ENCODE data around the gene XYLT2. TPM values are rescaled to one million over a fixed set of nuclear protein-coding genes. Genes with fewer than 3 reads are reported as not detected.

Gene XYLT2
- total and polyA plus RNA-seq, 2 of the 8 experiments (the other 6 are each of a cell fraction or from before 2014, with no cell fraction given), result 28.0 to 29.9 TPM

DNA sequence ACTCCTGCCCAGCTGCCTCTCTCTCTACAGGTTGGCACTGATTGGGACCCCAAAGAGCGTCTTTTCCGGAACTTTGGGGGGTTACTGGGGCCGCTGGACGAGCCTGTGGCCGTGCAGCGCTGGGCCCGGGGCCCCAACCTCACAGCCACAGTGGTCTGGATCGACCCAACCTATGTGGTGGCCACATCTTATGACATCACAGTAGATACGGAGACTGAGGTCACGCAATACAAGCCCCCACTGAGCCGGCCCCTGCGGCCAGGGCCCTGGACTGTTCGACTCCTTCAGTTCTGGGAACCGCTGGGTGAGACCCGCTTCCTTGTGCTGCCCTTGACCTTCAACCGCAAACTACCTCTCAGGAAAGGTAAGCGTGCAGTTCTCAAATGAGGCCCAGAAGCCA, 12.3 kb downstream of the XYLT2 start:
- Histone ChIP-seq H3K27ac (ENCODE audit: low read depth, low read length) (no peak overlapping the region), H3K36me3 (ENCODE audit: control insufficient read depth in 2 of 4, insufficient read depth in 4 of 4, low read length in 3 of 4) (peaks cover 14 to 54% (median 31%) of the 10 kb centered on the region in 4 experiments), H3K4me1 (replicated peaks in 1 of 4; ENCODE audit: control insufficient read depth in 3 of 4, insufficient read depth in 4 of 4, low read length in 3 of 4) (peaks cover 0 to 9% (median 2%) of the 10 kb centered on the region in 4 experiments; a peak in 4 of 7 replicates), H3K79me1 (ENCODE audit: low read depth, low read length) (no peaks in the 10 kb centered on the region), H3K18ac (ENCODE audit: extremely low read depth, low read length) (no peak overlapping the region), H2BK20ac (ENCODE audit: low read length) (no peak overlapping the region), H4K8ac (ENCODE audit: extremely low read depth, insufficient read depth, low read length) (no peak overlapping the region), H3K79me2 (ENCODE audit: control insufficient read depth in 1 of 2, insufficient read depth in 2 of 2, low read length in 2 of 2) (no peaks in the 10 kb centered on the region), H3K9ac (replicated peaks in 1 of 4; ENCODE audit: extremely low read depth in 1 of 4, low read depth in 3 of 4, low read length in 3 of 4) (no peak overlapping the region), H2AK5ac (ENCODE audit: low read depth, low read length) (no peak overlapping the region), H4K20me1 (replicated peaks in 1 of 2; ENCODE audit: control insufficient read depth in 1 of 2, insufficient read depth in 2 of 2, low read length in 2 of 2) (peaks cover 6 to 16% of the 10 kb centered on the region in 2 experiments), H4K91ac (replicated peaks; ENCODE audit: insufficient read length, low read length) (no peak overlapping the region), H3K23me2 (ENCODE audit: low read depth, low read length) (no peaks in the 10 kb centered on the region), H2BK12ac (ENCODE audit: low read depth, low read length) (no peak overlapping the region), H3K23ac (ENCODE audit: insufficient read length) (no peak overlapping the region), H3K56ac (replicated peaks; ENCODE audit: insufficient read length, low read depth, low read length) (no peak overlapping the region), H2BK15ac (ENCODE audit: low read length) (no peak overlapping the region), H3K4me2 (ENCODE audit: insufficient read depth in 1 of 2, low read depth in 2 of 2, low read length in 2 of 2) (no peak overlapping the region), H4K5ac (ENCODE audit: insufficient read length, low read depth, low read length) (no peak overlapping the region), H3K4ac (replicated peaks; ENCODE audit: insufficient read length, low read depth, low read length) (no peak overlapping the region), H3K9me3 (ENCODE audit: insufficient read depth in 2 of 2, low read depth in 1 of 2, low read length in 1 of 2) (no peaks in the 10 kb centered on the region), H3K4me3 (ENCODE audit: extremely low read depth in 1 of 4, insufficient read depth in 2 of 4, low read depth in 3 of 4, low read length in 4 of 4) (no peak overlapping the region), H2BK5ac (ENCODE audit: low read depth, low read length) (no peak overlapping the region), H2AFZ (ENCODE audit: low read length) (no peak overlapping the region), H3K27me3 (replicated peaks in 1 of 4; ENCODE audit: control insufficient read depth in 3 of 4, extremely low read depth in 1 of 4, insufficient read depth in 3 of 4, low read length in 3 of 4) (no peaks in the 10 kb centered on the region), H2BK120ac (replicated peaks; ENCODE audit: low read depth, low read length) (no peak overlapping the region), H3K14ac (ENCODE audit: insufficient read length) (no peak overlapping the region)
- CTCF ChIA-PET (ENCODE audit: partially characterized antibody), result interaction anchor here (1.2 to 1.6 kb wide), 3 partner anchors 46 to 188 kb away, joined by 3 to 4 read pairs (median 3); no protein-coding TSS in a partner anchor
- TF ChIP-seq ASH2L (IDR thresholded peaks at IDR 0.05; ENCODE audit: low read length) (no peak), TAF7 (optimal IDR thresholded peaks at IDR 0.05; ENCODE audit: borderline replicate concordance, low read depth, low read length) (no peak), SAP30 (IDR thresholded peaks at IDR 0.05; ENCODE audit: insufficient read depth, insufficient replicate concordance, low read length) (no peak)
- TF ChIP-seq, protein P1, sequence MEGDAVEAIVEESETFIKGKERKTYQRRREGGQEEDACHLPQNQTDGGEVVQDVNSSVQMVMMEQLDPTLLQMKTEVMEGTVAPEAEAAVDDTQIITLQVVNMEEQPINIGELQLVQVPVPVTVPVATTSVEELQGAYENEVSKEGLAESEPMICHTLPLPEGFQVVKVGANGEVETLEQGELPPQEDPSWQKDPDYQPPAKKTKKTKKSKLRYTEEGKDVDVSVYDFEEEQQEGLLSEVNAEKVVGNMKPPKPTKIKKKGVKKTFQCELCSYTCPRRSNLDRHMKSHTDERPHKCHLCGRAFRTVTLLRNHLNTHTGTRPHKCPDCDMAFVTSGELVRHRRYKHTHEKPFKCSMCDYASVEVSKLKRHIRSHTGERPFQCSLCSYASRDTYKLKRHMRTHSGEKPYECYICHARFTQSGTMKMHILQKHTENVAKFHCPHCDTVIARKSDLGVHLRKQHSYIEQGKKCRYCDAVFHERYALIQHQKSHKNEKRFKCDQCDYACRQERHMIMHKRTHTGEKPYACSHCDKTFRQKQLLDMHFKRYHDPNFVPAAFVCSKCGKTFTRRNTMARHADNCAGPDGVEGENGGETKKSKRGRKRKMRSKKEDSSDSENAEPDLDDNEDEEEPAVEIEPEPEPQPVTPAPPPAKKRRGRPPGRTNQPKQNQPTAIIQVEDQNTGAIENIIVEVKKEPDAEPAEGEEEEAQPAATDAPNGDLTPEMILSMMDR (IDR thresholded peaks at IDR 0.05; ENCODE audit: control extremely low read depth in 1 of 3, insufficient read depth in 1 of 3, low read depth in 1 of 3, low read length in 3 of 3), result no peak
- 95% methylated on average over 14 of the region's 17 CpGs; no CpG with 5 or more reads in 1 of the 2 experiments for WGBS, 2 experiments (ENCODE audit: extremely low coverage in 1 of 2, insufficient coverage in 1 of 2, insufficient read length in 1 of 2, insufficient replicate concordance in 2 of 2, low coverage in 1 of 2, low lambda C conversion rate in 2 of 2, missing lambda C conversion rate in 1 of 2)
- no peak for DNase-seq (ENCODE audit: low read depth in 1 of 2, low spot score in 2 of 2)
- POLR2A ChIA-PET (ENCODE audit: partially characterized antibody), result interaction anchor here (1.3 to 20.2 kb wide), 3 partner anchors 8 to 148 kb away, joined by 3 to 313 read pairs (median 135); partner anchors contain the start of genes EME1, LRRC59, MRPL27 and XYLT2
- FAIRE-seq, result no peak
